Body of pancreas (tissue), 4 donors: ENCODE measurements around the gene UTP11. TPM values are rescaled to one million over a fixed set of nuclear protein-coding genes. Genes with fewer than 3 reads are reported as not detected.
A peak's percentile ranks its signal among the peaks of the same experiment; 100 is the strongest.
"Not testable (repeated sequence)": the region's sequence is repeated elsewhere in the genome, so short reads cannot be mapped to it uniquely, and the experiment has no call there.

Experiments used
- ATAC-seq: fragments of 150-250 bp; one replicate; pipeline ENCODE4 v1.9.1; 2016
- DNase-seq, 4 donors: peaks; one replicate each; pipeline ENCODE4 v3.0.0-alpha.2; 2019
- H3K27ac ChIP-seq, 4 donors: fragments of 200-600 bp; sonication (generic); 1 replicate in 3 of 4; 2 replicates in 1 of 4; pipeline versions ENCODE4 v1.5.1 to v1.6.1; 2016 to 2019; ENCODE audit warnings: mild to moderate bottlenecking in 1 of 4, mixed read lengths in 1 of 4, moderate library complexity in 1 of 4
- H3K27me3 ChIP-seq, 2 donors: fragments of 200-600 bp; sonication (generic); one replicate each; pipeline ENCODE4 v1.6.0; 2016; ENCODE audit warnings: mild to moderate bottlenecking in 1 of 2
- H3K36me3 ChIP-seq, 2 donors: fragments of 200-600 bp; sonication (generic); replicated peaks in 1 of 2; 2 replicates each; pipeline ENCODE4 v1.5.1; 2016; ENCODE audit warnings: low read depth in 2 of 2; ENCODE audit not compliant: insufficient read depth in 1 of 2
- H3K4me1 ChIP-seq: fragments of 200-600 bp; sonication (generic); one replicate; pipeline ENCODE4 v1.6.0; 2016
- H3K4me3 ChIP-seq, 2 donors: fragments of 200-600 bp; sonication (generic); 1 replicate in 1 of 2; 2 replicates in 1 of 2; pipeline ENCODE4 v1.5.1; 2016 to 2019
- H3K9me3 ChIP-seq, 3 donors: fragments of 200-600 bp; sonication (generic); 1 replicate in 2 of 3; 2 replicates in 1 of 3; pipeline ENCODE4 v1.5.1; 2016
- POLR2A ChIP-seq, 3 donors: fragments of 450-650 bp; IDR thresholded peaks; one replicate each; pipeline ENCODE4 v1.6.1; 2016; ENCODE audit warnings: antibody characterized with exemption in 3 of 3, mild to moderate bottlenecking in 2 of 3
- WGBS, 2 donors: methylation state at CpG; one replicate each; pipeline ENCODE4 v1.1.5; 2017; 5-methylcytosine and 5-hydroxymethylcytosine counted together
- intact Hi-C: fragments of 100-400 bp; cut with DNase I; formaldehyde crosslinking; loops from one replicate; pipeline ENCODE4 v1.15.1; 2023
- total RNA-seq, 2 donors: library from RNA; depleted of rRNA; stranded (reverse); fragments of >200 nt; gene quantifications; one replicate each; pipeline ENCODE4 v1.1.0, GENCODE V29; 2016
- TF ChIP-seq, protein P1 (sequence below), 7 experiments: fragments of 450-650 bp in 4 of 7; fragments of 200-600 bp in 3 of 7; sonication (generic) in 3 of 7; IDR thresholded peaks; one replicate each; pipeline ENCODE4 v1.5.1; 2016 to 2019; ENCODE audit warnings: antibody characterized with exemption in 7 of 7

UTP11 gene
- total RNA-seq, 2 donors from 2014 or later = 10.9 to 13.2 TPM

DNA sequence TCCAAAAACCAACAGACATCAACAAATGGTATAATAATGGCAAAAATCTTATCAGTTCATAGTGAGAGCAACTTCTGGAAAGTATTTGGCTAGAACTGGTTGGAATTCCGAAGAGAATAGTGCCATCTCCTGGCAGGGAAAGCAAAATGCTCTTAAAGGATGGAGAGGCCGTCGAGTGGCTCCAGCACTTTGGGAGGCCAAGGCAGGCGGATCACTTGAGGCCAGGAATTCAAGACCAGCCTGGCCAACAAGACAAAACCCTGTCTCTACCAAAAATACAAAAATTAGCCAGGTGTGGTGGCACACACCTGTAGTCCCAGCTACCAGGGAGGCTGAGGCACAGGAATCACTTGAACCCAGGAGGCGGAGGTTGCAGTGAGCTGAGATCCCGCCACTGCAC lies 37.5 kb upstream of the UTP11 start:
- peak in 2 of 4 donors; percentile 24 to 27 for DNase-seq
- not testable (repeated sequence) for H3K27ac ChIP-seq, H3K9me3 ChIP-seq

DNA sequence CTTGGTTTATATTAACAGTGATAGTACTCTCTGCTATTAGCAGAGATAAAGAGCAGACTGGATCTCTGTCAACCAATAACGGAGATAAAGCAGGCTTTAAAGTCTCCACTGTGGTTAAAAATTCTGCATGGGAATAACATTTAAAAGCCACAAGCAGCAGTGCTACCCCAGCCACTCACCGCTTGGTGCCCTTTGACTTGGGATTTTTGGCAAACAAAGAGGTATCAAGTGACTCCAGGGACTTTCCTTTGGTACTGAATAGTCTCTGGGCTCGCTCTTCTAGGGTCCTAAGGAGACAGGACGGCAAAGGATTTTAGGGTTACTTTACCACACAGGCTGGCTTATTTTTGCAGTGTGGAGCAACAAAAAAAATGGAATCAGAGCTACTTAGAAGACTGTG lies 34.0 kb upstream of the UTP11 start:
- no peaks in the 10 kb centered on the region for H3K27me3 ChIP-seq
- TF ChIP-seq, protein P1, sequence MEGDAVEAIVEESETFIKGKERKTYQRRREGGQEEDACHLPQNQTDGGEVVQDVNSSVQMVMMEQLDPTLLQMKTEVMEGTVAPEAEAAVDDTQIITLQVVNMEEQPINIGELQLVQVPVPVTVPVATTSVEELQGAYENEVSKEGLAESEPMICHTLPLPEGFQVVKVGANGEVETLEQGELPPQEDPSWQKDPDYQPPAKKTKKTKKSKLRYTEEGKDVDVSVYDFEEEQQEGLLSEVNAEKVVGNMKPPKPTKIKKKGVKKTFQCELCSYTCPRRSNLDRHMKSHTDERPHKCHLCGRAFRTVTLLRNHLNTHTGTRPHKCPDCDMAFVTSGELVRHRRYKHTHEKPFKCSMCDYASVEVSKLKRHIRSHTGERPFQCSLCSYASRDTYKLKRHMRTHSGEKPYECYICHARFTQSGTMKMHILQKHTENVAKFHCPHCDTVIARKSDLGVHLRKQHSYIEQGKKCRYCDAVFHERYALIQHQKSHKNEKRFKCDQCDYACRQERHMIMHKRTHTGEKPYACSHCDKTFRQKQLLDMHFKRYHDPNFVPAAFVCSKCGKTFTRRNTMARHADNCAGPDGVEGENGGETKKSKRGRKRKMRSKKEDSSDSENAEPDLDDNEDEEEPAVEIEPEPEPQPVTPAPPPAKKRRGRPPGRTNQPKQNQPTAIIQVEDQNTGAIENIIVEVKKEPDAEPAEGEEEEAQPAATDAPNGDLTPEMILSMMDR (IDR thresholded peaks at IDR 0.05) = no peak
- TF ChIP-seq POLR2A (IDR thresholded peaks at IDR 0.05) = no peak
- ATAC-seq (no peak), DNase-seq (no peak)
- intact Hi-C loops = no loop called here
- no peak overlapping the region for H3K4me3 ChIP-seq
- H3K36me3 ChIP-seq = peaks cover 9 to 36% of the 10 kb centered on the region in 2 donors
- no peaks in the 10 kb centered on the region for H3K4me1 ChIP-seq
- 91 to 92% methylated on average over 4 of the region's 4 CpGs for WGBS, 2 donors
- H3K9me3 ChIP-seq = no peaks in the 10 kb centered on the region
- no peak overlapping the region for H3K27ac ChIP-seq

More for the DNA sequence above, 37.5 kb upstream of the UTP11 start:
- intact Hi-C loops, H3K4me3 ChIP-seq, H3K27me3 ChIP-seq, H3K4me1 ChIP-seq: not testable (repeated sequence)
- 57 to 67% methylated on average over 6 of the region's 6 CpGs for WGBS, 2 donors
- peak; percentile 33 for ATAC-seq
- TF ChIP-seq, protein P1 (IDR thresholded peaks at IDR 0.05) = peak in 6 of 7 experiments; percentile 30 to 55 (median 52)
- peaks cover 9 to 23% of the 10 kb centered on the region in 2 donors for H3K36me3 ChIP-seq

DNA sequence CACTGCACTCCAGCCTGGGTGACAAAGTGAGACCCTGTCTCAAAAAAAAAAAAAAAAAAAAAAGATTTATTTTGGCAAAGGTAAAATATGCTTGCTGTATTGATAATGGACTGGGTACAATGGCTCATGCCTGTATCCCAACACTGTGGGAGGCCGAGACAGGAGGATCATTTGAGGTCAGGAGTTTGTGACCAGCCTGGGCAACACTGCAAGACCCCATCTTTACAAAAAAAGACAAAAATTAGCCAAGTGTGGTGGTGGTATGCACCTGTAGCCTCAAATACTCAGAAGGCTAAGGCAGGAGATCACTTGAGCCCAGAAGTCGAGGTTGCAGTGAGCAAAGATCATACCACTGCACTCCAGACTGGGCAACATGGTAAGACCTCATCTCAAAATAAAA lies 29.0 kb upstream of the UTP11 start:
- 91 to 93% methylated on average over 2 of the region's 2 CpGs for WGBS, 2 donors
- Histone ChIP-seq H3K36me3 (peaks cover 7 to 41% of the 10 kb centered on the region in 2 donors), H3K27me3 (no peaks in the 10 kb centered on the region), H3K9me3 (no peaks in the 10 kb centered on the region), H3K27ac (no peak overlapping the region), H3K4me3 (no peak overlapping the region), H3K4me1 (no peaks in the 10 kb centered on the region)
- TF ChIP-seq POLR2A (IDR thresholded peaks at IDR 0.05) = no peak
- TF ChIP-seq, protein P1 (IDR thresholded peaks at IDR 0.05) = no peak
- DNase-seq = no peak
- no peak for ATAC-seq
- intact Hi-C loops = no loop called here

DNA sequence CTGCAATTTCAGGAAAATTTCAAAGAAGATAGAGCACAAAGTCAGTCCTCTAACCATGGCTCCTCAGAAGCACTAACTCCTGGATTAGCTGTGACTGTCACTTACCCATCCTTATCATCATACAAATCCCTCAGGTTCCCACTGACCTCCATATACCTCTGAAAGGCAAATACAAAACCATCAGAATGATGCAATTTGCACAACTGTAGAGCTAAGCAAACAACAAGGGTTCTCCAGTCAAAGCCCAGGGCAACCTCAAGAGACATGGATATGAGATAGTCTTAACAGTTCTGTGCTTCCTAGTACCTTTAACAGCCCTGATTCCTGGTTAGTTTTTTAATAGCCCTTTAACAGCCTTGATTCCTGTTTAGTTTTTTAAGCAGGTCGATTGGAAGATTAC lies 24.9 kb upstream of the UTP11 start:
- H3K9me3 ChIP-seq = no peaks in the 10 kb centered on the region
- no peak overlapping the region for H3K4me3 ChIP-seq
- H3K27me3 ChIP-seq = no peaks in the 10 kb centered on the region
- no peak overlapping the region for H3K27ac ChIP-seq
- peaks cover 0 to 18% of the 10 kb centered on the region in 2 donors for H3K36me3 ChIP-seq
- intact Hi-C loops = no loop called here
- 14 to 31% methylated on average over 1 of the region's 1 CpG for WGBS, 2 donors
- DNase-seq (no peak), ATAC-seq (no peak)
- TF ChIP-seq POLR2A (IDR thresholded peaks at IDR 0.05) = no peak
- TF ChIP-seq, protein P1 (IDR thresholded peaks at IDR 0.05) = no peak
- H3K4me1 ChIP-seq = no peaks in the 10 kb centered on the region

DNA sequence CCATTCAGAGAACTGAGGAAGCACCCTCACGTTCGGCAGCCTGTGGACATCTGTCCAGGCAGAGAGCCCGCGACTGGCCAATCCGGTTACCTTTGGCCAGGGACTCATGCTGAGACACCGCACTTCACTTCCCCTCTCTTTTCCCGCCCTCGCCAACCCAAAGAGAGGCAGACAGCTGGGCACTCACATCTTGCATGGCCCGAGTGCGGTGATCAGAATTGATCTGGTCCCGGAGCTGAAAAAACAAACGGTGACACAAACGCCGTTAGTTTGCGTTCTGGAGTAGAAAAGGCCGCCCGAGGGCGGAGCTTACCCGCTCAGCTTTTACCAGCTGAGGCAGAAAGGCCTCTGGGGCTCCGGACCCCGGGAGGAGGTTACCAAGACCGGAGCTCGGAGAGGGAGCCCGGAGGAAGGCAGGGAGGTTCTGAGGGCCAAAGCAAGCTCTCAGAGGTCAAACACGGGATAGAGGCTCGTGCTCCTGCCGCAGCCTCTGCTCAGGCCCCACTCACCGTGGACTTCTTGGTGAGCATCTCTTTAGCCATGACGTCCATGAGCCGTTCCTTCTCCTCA lies 23.1 kb upstream of the UTP11 start:
- no peaks in the 10 kb centered on the region for H3K27me3 ChIP-seq
- DNase-seq = peak in 3 of 4 donors; percentile 35 to 45 (median 43)
- H3K4me3 ChIP-seq = peak overlapping the region; percentile 95 to 97
- no peaks in the 10 kb centered on the region for H3K4me1 ChIP-seq
- peaks cover 0 to 9% of the 10 kb centered on the region in 2 donors for H3K36me3 ChIP-seq
- WGBS, 2 donors = 0% methylated on average over 26 to 30 of the region's 30 CpGs
- peak; percentile 11 for ATAC-seq
- TF ChIP-seq POLR2A (IDR thresholded peaks at IDR 0.05) = no peak
- TF ChIP-seq, protein P1 (IDR thresholded peaks at IDR 0.05) = no peak
- H3K27ac ChIP-seq = peak overlapping the region; percentile 40 to 84 (median 72)
- intact Hi-C loops = no loop called here
- no peaks in the 10 kb centered on the region for H3K9me3 ChIP-seq
